Amniotic stem cell (primary cell): ENCODE measurements around the gene HEATR9.
"Not testable (repeated sequence)": the region's sequence is repeated elsewhere in the genome, so short reads cannot be mapped to it uniquely, and the experiment has no call there.

Experiments used
- DNase-seq: peaks from one replicate; lab custom pipeline; 2025; lab: John Stamatoyannopoulos, UW

HEATR9 gene, protein sequence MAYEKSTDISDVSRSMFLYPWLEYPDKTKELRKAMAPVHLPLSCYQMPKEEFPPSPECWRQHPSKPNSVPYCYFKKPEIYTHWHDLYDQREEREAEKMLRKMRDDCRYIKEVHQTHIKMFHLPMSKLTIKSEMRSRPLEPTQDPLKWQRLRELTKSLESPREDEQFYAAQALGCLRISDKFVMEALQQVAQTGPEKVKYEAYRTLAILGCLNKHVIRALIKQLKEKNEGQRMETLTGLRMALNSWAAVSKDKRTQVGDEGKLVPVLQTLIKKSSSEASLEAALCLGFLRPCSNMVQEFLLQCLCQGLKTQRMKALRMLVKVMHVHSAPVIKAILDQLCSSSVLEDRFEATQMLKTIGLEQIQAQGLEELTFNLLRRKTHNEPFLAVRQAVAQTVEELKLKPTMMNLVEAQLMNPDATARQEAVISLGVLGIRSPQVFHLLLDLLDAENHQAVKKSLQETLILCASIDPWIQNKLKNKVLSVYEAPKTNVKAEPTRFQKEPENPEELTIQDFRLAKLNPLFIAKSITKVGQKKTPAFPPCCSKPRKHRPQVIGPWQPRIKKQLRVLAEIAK

DNA sequence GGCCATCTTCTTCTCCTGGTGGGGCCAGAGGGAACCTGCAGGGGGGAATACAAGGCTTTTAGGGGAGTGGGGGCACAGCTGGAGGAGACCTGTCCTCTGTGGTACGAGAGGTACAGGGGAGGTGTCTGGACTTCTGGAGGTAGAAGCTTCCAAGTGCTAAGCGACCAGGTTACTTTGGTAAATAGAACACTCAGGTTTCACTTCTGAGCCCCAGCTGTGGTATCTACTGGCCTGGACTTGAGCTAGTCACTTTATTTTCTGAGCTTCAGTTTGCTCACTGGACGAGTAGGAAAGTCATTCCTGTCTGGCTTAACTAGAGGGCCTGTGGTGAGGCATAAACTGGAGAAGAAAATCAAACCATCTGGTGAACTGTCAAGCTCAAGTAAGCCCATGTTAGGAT lies at the start of gene HEATR9:
Gene HEATR9, minus strand, starts transcription at position 155 of the 400 bp plus-strand sequence. Its CDS starts 149 bp downstream, at position 6.
- no peak for DNase-seq

DNA sequence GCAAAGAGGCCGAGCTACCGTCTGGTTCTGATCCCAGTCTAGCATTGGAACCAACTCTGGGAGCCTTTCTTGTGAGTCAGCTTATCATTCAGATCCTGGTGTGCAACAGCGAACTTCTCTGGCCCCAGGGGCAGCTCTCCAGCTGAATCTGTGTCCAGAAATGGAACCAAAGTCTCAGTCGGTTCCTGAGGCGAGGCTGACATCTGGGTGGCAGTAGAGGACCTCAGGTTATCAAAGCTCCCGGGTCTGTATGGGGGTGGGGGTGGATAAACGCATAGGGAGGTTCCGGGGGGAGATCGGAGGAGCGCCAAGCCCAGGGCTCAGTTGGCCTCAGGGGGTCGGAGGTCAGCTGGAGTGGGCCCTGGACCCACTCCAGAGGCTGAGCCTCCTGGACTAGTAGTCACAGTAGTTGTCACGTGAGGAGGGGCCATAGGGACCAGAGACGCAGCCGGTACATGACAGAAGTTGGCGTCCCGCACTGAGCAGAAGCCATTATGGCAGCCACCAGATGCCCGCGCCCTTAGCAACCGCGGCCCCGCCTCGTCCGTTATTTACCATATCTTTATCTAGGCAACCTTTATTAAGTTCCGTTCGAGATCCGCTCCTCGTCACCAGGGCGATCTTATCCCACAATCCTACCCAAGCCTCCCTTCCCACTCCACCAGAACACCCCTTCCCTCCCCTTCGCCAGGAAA lies 49.0 kb upstream of the HEATR9 start:
- no peak for DNase-seq

DNA sequence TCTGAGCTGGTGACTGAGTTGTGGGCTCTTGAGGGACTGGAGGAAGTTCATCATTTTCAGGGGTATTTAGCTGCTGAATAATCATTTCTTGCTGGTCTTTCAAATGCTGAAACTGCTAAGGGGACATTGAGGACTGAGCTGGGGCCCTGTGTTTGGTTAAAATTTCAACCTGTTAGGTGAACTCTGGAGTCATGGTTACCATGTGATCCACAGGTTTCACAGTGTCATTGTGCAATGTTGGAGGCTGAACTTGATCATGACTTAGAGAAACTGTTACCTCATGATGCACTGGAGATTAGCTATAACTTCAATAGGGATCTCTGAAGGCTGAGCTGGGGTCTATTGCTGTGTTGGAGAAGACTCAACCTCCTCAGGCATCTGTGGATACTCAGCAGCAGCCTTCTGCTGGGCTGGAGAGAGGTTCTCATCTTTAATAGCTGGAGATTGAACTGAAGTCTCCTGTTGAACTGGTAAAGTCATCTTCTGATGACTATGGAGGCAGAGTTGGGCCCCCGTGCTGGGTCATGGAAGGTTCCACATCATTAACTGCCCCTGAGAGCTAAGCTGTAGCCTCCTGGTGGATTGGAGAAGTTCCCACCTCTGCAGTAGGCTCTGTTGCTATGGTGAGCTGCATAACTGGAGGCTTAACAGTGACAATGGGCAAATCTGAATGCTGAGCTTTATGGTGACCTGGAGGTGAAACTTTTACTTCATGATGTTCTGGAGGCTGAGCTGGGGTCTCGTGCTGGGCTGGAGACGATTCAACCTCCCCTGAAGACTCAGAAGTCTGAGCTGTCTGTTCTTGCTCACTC lies 46.7 kb upstream of the HEATR9 start:
- no peak for DNase-seq

DNA sequence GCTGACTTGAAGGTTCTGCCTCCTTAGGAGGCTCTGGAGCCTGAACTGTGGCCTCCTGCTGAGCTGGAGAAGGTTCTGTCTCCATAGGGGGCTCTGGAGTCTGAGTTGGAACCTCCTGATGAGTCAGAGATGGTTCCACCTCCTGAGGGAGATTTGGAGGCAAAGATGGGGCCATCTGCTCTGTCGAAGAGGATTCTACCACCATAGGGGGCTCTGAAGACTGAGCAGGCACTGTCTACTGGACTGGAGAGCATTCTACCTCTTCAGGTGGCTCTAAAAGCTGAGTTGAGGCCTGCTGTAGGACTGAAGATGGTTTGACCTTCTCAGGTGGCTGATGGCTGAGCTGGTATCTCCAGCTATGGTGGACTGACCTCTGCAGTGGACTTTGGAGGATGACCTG lies 45.7 kb upstream of the HEATR9 start:
- no peak for DNase-seq

DNA sequence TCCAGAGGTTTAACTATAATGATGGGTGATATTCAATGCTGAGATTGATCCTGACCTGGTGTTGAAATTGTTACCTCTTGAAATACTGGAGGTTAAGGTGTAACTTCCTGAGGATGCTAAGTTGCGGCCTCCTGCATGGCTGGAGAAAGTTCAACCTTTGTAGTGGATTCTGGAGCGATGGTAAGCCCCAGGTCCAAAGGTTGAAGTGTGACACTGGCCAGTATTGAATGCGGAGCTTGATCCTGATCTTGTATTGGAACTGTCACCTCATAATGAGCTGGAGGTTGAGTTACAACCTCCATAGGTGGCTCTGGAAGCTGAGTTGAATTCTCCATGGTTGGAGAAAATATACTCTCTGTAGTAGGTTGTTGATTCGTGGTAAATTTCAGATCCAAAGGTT lies 44.9 kb upstream of the HEATR9 start:
- no peak for DNase-seq

DNA sequence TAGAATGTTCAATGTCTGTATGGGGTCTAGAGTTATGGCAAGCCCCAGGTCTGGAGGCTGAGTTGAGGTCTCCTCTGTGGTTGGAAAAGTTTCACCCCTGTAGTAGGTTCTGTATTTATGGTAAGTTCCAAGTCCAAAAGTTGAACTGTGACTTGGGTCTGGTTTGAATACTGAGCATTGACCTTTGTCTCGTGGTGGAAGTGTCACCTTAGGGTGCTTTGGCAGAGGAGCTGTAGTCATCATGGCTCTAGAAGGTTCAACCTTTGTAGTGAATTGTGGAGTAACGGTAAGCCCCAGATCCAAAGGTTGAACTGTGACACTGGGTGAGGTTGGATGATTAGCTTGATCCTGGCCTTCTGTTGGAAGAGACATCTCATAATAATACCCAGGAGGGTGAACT lies 44.3 kb upstream of the HEATR9 start:
- no peak for DNase-seq

DNA sequence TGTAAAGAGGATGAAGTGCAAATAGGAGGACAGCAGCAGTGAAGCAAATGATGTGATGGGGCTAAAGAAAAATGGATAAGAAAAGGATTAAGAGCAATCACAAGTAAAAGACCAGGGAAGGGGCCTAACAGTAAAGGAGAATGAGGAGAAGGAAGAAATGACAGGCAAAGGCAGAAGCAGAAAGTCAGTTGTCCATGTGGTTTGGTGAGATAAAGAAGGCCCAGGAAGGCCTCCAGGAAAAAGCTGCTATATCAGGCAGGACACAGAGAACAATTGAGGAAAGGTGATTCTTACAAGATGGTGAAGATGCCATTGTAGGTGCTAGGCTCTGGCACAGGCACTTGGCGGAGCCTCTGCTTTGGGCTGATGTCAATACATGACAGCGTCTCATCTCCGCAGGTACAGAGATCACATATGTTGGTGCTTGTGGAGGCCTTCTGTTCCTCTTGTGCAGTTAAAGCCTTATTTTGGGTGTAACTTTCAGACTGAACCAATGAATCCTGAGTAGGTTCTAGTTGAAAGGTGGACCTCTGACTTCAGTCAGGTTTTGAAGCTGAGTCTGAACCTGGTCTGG lies 43.7 kb upstream of the HEATR9 start:
- no peak for DNase-seq

DNA sequence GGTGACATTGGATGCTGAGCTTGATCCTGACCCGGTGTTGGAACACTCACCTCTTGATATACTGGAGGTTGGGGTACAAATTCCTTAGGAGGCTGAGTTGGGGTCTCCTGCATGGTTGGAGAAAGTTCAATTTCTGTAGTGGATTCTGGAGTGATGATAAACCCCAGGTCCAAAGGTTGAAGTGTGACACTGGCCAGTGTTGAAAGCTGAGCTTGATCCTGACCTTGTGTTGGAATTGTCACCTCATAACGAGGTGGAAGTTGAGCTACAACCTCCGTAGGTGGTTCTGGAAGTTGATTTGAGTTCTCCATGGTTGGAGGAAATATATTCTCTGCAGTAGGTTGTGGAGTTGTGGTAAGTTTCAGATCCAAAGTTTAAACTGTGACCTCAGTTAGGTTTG lies 40.7 kb upstream of the HEATR9 start:
- no peak for DNase-seq

DNA sequence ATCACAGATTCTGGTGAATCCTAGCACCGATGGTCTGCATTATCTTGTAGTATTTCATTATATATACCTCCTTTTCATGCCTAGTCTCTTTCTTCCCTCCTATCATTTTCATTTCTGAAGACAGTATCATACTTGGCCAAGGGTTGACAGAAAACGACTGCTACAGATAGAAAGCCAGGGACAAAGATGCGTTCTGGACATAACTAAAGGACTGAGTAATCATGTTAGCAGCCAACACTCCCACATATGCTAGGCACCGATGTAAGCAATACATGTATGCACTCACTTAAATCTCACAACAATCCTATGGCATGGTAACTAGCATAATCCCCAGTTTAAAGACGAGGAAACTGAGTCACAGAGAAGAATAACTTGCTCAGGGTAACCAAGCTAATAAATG lies 39.0 kb upstream of the HEATR9 start:
- no peak for DNase-seq

DNA sequence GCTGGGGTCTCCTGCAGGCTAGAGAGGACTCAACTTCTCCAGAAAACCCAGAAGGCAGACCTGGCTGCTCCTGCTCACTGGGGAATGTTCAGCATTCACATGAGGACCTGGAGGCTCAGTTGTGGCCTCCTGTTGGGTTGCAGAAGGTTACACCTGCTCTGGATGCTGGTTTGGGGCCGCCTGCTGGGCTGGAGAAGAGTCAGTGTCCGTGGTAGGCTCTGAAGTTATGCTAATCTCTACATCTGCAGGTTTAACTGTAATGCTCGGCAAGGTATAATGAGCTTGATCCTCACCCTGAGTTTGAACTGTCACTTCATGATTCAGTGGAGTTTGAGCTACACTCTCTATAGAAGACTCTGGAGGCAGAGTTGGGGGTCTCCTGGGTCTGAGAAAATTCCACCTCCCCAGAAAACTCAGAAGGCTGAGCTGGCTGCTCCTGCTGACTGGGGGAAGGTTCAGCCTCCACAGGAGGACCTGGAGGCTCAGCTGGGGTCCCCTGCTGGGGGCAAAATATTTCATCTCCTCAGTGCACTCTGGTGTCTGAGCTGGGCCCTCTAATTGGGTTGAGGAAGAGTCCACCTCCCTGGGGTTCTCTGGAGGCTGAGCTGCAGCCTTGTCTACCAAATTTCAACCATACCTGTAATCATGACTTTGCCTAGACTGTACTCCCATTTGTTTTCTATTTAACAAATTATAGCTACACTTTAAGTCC lies 38.4 kb upstream of the HEATR9 start:
- DNase-seq = no peak

DNA sequence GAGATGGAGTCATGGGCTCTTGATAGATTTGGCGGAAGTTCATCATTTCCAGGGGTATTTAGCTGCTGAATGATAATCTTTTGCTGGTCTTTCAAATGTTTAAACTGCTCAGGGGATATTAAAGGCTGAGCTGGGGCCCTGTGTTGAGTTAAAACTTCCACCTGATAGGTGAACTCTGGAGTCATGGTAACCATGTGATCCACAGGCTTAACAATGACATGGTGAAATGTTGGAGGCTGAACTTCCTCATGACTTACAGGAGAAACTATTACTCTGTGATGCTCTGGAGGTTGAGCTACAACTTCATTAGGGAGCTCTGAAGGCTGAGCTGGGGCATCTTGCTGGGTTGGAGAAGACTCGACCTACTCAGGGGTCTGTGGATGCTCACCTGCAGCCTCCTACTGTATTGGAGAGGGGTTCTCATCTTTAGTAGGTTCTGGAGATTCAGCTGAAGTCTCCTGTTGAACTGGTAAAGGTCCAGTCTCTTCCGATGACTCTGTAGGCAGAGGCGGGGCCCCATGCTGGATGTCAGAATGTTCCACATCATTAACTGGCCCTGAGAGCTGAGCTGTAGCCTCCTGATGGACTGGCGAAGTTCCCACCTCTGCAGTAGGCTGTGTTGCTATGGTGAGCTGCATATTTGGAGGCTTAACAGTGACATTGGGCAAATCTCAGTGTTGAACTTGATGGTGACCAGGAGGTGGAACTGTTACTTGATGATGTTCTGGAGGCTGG lies 37.7 kb upstream of the HEATR9 start:
- no peak for DNase-seq

DNA sequence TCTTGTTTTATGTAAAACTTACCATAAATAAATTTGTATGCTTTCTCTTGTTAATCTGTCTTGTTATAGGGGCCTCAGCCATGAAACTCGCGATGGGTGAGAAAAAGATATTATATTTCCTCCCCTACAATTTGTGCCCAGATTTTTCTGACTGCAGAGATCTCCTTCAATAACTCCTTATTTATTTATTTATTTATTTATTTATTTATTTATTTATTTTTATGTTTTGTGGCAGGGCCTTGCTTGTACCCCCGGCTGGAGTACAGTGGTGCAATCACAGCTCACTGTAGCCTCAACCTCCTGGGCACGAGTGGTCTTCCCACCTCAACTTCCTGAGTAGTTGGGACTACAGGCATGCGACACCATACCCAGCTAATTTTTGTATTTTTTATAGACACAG lies 34.8 kb upstream of the HEATR9 start:
- DNase-seq = no peak

DNA sequence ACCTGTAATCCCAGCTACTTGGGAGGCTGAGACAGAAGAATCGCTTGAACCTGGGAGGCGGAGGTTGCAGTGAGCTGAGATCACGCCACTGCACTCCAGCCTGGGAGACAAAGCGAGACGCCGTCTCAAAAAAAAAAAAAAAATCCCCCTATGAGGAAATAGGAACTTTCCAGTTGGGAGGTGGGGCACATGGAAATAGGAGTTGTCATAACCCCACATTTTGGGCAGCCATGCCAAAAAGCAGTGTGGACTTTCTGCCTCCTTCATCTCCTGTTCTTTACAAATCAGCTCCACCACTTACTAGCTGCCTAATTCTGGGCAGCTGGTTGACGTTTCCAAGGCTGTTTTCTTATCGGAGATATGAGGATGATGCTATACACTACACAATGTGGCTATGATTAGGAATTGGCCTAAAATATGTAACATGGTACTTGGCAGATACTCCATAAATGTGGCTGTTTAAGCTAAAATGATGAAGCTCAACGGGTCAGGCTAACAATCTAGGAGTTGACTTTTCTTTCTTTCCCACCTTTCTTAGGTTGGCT lies 33.0 kb upstream of the HEATR9 start:
- no peak for DNase-seq

DNA sequence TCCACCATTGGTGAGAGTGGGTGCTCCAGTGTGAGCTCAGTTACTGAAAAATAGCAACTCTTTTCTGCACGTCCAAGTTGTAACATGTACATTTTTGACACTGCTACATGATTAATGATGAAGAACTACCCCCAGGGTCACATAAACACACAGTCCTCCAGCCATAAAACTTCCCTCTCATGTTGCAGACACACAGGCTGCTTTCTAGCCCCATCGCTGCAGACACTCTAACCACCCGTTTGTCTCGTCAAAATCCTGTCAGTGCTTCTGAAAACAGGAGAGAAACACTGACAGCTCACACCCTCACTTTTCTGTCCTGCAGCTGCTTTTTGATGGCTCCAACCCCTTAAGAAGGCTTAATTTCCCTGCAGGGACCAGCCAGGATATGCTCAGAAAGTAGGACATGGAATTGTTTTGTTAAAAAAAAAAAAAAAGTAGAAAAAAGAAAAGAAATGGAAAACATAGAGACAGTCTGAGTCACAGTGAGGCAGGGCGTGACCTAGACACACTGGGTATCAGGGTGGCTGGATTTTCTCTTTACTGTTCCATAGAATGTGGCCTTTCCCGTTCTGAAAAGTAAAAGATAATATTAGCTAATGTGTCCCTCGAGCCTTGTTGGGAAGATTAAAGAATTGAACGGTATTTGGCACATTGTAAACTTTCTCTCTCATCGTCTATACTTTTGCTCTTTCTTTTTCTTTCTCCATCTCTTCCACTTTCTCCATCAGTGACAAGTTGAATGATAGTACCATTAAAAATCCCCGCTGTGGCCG lies 32.2 kb upstream of the HEATR9 start:
- DNase-seq = no peak

DNA sequence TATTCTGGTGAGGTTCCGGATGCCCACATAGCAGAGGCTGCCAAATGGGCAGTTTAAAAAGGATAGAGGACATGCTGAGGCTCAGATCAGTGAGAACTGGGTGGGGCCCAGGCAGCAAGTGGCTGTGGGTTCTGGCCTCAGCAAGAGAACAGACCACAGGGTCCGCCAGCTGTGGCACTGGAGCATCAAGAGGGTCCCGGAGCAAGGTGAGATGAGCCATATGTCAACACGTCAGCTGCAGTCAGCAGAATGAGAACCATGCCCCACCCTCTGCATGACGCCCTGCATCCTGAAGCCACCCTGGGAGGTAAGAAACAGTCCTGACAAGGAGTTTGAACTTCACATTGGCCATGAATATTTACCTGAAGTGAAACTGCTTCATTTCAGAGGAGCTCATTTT lies 31.6 kb upstream of the HEATR9 start:
- DNase-seq = no peak

DNA sequence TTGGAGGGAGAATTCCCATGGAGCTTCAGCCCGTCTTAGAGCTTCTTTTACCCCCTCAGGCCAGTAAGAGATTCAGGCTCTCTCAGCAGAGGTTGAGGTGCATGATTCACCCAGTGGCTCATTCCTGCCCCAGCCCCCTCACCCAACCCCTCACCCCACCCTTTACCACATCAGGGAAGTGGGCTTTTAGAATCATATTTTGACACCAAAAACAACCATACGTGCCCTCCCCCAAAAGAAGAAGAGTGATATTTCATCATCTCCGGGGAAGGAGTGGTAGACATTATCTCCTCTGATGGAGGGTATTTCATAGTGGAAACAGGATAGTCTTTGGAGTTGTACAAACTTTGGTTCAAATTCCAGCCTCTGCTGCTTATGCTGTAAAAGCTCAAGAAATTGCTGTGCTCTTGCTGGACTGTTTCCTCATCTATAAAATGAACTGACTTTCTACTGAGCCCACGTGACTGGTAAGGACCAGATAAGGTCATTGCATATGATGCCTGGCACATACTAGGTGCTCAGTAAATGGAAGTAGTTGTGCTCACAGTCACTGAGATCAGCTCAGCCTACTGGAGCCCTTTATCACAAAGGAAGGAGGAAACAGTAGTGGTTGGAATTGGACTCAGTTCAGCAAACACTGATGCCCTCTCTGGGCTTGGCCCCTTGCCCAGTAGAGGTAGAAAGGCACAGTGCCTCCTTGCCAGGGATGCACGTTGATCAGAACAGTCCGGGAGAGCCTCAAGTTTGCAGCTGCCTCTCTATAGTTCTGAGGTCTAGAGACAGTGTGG lies 29.8 kb upstream of the HEATR9 start:
- no peak for DNase-seq

DNA sequence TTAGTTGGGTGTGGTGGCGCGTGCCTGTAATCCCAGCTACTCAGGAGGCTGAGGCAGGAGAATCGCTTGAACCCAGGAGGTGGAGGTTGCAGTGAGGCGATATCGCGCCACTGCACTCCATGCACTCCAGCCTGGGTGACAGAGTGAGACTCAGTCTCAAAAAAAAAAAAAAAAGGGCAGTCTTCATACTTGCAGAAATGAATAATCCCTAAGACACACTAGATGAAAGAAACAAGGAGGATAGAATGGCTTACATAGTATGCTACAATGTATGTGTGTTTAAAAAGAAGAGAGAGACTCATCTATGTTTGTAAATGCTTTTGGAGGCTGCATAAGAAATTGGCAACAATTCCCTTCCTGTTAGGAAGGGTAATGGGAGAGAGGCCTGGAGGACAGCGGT lies 29.1 kb upstream of the HEATR9 start:
- not testable (repeated sequence) for DNase-seq

DNA sequence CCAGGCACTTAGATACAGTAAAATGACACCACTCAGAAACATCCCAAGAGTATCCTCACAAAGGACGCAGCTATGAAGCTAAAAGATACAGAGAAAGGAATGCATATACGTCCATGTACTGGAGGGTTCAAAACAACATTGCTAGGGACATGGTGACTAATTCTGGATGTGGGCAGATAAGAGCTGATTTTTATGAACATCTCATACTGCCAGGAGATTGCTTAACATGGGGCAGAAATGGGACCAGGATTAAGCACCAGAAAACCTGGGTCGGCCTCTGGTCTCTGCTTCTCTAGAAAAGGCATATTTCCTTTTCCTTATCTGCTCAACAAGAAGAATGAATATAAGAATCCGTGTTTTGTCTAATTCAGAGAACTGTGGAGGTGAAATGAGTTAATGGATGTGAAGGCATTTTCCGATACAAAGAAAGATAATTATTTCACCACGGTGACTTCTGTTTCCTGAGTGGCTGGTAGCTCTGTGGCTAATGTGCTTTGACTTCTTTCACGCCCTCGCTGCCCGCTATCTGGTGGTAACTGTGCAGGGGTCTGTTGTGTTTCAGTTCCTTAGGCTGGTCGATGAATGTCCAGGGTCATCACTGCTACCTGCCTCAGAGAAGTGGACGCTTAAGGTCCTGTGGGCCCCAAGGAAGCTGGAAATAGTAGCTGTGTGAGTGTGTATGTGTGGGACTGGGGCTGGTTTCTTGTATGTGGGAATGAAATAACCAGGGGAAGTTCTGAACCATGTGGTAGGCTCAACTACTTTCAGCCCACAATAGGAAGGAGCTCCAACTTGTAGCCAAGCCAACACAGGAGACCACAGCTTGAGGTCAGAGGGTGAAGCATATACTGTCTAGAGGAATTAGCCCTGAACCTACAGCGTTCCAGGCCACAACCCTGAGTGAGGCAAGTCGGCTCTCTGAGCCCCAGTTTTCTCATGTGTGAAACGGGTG lies 27.2 kb upstream of the HEATR9 start:
- no peak for DNase-seq
